ENCODE measurements around the gene OPCML.

DNA sequence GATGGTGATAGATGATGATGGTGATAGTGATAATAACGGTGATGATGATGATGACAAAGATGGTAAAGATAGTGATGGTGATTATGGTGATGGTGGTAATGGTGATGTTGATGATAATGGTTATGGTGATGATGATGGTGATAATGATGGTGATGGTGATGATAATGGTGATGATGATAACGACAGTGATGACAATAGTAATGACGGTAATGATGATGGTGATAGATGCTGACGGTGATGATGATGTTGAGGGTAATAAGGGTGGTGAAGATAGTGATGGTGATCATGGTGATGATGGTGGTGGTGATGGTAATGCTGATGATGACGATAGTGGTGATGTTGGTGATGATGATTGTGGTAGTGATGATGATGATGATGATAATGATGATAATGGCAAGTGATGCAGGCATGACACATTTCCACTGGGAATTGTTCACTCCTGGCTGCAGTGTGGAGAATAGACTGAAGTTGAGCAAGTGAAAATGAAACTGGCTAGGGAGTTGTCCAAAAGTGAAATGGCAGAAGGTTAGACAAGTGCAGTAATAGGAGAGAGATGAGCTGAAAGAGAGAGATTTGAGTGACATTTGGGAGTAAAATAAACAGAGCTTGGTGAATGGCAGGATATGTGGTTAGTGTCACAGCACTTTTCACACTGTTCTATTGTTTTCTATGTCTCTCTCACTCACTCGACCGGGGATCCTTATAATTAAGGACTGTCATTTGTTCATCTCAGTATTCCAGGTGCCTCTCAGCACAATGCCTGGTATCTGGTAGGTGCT lies 992.5 kb downstream of the OPCML start:
- no peak for TF ChIP-seq SMC3 (conservative IDR thresholded peaks at IDR 0.05; ENCODE audit: poor library complexity)
- TF ChIP-seq MXI1 (conservative IDR thresholded peaks at IDR 0.05; ENCODE audit: poor library complexity, severe bottlenecking): no peak
